ENCODE results near the gene MXD3.
"Not testable (repeated sequence)": the region's sequence is repeated elsewhere in the genome, so short reads cannot be mapped to it uniquely, and the experiment has no call there.

MXD3 gene

GRCh38 chr5:177265395-177265794, 46.3 kb downstream of the MXD3 start:
- DNase-seq (ENCODE audit: low read depth in 2 of 2) = no peak

GRCh38 chr5:177264178-177264577, 47.5 kb downstream of the MXD3 start:
- no peak for DNase-seq (ENCODE audit: low read depth in 2 of 2)

GRCh38 chr5:177261510-177261909, 50.2 kb downstream of the MXD3 start:
- DNase-seq (ENCODE audit: low read depth in 2 of 2) = no peak

- DNase-seq (ENCODE audit: low read depth in 2 of 2) = no peak
Measured at GRCh38 chr5:177260961-177261360, 50.7 kb downstream of the MXD3 start.

GRCh38 chr5:177258711-177259110, 53.0 kb downstream of the MXD3 start:
- DNase-seq (ENCODE audit: low read depth in 2 of 2) = not testable (repeated sequence)

All from stimulated activated CD8-positive, alpha-beta memory T cell treated with anti-CD3 and anti-CD28 coated beads, Interleukin-2, amount 100 ng/mL, for 48 hours (primary cell).